Measurements from ENCODE around the gene KATNAL1. TPM values are rescaled to one million over a fixed set of nuclear protein-coding genes. Genes with fewer than 3 reads are reported as not detected.
A peak's percentile ranks its signal among the peaks of the same experiment; 100 is the strongest.

KATNAL1 gene
- polyA plus RNA-seq, 4 donors = 10.7 to 15.9 (median 11.9) TPM

DNA sequence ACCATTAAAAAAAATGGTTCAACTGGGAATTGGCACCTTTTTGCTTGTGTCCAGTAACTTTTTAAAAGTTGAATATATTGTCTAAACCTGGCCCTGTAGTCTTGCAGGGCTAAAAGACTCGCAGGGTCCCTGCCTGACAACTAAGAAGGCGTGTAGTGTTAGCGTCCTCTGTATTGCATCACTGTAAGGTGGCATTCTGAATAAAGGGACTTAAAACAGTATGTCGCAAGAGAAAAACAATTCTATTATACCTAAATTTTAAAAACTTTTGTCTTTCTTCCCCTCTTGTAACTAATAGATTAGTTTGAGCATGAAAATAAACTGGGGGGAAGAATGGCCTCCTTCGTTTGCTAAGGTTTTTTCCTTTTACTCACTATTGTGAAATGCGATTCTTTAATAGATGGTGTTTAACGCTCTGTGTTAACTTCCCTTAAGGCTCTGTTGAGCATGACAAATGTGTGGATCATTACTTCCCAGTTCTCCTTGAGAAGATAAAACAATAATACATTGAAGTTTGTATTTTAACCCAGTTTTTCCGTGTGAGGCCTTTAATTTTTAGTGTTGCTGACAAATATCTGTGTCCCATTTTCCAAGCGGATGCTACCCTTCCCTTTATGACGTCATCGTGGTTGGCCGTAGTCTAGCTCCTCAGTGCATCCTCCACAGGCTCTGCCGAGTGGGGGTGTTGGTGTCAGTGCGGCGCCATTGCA, 134.6 kb downstream of the KATNAL1 start:
- no peak for DNase-seq (ENCODE audit: low read depth in 4 of 4, low spot score in 2 of 4)

DNA sequence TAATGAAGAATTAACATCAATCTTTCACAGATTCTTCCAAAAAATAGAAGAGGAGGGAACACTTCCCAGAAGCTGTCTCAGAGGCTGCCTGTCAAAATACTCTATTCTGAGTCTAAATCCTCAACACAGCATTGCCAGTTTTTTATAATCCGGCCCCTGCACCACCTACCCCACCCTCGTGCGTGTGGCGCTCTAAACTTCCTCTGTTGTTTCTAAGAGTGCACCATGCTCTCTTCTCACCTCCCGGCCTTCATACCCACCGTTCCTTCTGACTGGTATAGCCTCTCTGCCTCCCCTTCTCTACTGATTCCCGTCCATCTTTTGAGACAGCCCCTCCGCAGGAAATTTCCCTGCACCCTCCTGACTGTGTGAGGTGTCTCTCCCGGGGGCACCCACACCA, 136.8 kb downstream of the KATNAL1 start:
- DNase-seq (ENCODE audit: low read depth in 4 of 4, low spot score in 2 of 4) = no peak

DNA sequence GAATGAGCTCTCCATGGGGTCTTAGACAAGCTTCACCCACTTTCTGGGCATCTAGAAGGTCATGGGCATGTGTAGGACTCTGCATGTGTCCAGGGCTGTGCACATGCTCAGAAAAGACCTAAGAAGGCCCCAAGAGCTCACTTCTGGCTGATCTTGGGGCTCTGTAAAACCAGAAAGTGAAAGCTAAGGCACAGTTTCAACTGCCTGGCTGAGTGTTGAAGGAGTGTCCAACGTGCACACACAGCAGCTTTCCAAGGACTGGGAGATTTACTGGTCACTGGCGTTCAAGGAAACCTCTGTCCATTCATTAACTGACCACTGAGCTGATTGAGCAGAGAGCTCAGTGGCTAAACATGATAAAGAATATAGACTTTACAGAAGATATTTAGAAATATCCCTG, 137.9 kb downstream of the KATNAL1 start:
- no peak for DNase-seq (ENCODE audit: low read depth in 4 of 4, low spot score in 2 of 4)

DNA sequence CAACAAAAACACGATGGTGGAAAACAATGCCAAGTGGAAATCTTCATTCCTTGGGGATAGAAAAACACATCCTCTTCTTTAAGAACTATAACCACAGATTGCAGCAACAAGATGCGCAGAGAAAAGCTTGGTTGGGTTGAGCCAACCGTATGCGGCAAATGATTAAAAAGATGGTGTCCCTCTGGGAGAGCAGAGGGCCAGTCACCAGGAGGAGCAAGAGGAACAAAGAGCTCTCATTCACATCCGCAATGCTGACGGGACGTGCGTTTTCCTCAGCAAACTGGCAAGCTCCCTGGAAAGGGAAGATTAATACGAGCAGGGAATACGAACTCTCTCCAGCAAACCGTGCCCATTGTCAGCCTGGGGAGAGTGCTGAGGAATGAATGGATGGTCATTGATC, 141.6 kb downstream of the KATNAL1 start:
- DNase-seq (ENCODE audit: low read depth in 4 of 4, low spot score in 2 of 4) = no peak

DNA sequence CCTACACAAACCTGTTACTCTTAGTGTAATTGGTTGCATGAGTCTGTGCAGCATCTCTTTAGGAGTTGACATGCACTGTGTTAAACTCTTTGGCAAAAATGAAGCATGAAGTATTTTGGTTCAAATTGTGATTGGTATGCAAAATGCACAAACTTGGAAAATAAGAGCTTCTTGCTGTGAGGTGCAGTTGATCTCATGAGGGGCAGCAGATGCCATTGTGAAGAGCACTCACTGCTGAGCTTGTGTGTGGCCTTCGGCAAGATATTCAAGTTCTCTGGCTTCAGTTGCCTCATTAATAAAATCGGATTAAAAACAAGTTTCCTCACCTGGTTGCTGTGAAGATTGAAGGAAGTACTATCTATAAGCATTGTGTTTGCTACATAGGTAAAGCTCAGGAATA, 142.3 kb downstream of the KATNAL1 start:
- DNase-seq (ENCODE audit: low read depth in 4 of 4, low spot score in 2 of 4) = no peak

DNA sequence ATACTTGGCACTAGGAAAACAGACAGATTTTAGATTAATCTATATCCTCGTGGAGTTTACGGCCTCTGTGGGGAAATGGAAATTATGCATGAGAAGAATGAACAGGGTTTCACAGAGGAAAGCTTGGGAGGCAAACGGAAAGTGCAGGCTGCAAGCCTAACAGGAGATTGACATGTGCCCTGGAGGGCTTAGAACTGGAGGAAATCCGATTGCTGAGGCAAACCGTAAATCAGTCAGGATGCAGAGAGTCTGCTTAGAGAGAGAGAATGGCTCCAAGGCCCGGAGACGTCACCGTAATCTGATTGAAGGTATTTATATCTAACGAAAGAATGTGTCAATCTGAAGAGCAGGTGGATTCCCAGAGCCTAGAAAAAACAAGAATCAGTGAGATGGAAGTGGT, 143.2 kb downstream of the KATNAL1 start:
- DNase-seq (ENCODE audit: low read depth in 4 of 4, low spot score in 2 of 4) = no peak

DNA sequence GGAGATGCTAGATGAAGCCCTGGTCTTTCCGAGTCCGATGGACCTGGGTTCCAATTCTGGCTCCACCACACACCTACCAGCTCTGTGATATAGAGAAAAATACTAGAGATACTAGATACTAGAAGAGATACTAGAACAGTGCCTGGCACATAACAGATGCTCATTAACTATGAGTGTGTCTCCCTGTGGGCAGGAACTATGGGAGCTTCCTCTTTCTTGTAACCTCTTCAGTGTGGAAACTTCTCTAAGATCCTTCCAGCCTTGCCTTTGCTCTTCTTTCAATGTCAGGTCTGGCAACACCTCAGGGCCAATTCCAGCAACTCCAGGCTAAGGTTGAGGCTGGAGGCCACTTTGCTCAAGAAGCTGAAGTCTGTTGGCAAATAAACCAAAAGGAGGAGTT, 143.9 kb downstream of the KATNAL1 start:
- no peak for DNase-seq (ENCODE audit: low read depth in 4 of 4, low spot score in 2 of 4)

DNA sequence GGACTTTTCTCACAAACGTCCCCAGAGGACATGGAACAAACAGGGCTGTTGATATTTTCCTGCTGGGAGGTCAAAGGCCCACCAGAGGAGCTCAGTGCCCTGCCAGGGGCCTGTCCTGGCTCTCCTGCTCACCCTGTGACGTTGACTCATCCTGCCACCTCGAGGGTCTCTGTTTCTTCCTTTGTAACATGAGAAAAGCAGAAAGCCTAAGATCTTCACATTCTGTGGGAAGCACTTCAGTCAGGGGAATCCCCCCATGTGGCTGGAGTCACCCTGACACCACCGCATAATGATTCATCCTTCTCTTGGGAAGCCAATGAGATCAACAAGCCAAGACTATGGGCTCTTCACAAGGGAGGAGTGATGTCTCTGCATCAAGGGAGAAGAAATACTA, 147.9 kb downstream of the KATNAL1 start:
- no peak for DNase-seq (ENCODE audit: low read depth in 4 of 4, low spot score in 2 of 4)

DNA sequence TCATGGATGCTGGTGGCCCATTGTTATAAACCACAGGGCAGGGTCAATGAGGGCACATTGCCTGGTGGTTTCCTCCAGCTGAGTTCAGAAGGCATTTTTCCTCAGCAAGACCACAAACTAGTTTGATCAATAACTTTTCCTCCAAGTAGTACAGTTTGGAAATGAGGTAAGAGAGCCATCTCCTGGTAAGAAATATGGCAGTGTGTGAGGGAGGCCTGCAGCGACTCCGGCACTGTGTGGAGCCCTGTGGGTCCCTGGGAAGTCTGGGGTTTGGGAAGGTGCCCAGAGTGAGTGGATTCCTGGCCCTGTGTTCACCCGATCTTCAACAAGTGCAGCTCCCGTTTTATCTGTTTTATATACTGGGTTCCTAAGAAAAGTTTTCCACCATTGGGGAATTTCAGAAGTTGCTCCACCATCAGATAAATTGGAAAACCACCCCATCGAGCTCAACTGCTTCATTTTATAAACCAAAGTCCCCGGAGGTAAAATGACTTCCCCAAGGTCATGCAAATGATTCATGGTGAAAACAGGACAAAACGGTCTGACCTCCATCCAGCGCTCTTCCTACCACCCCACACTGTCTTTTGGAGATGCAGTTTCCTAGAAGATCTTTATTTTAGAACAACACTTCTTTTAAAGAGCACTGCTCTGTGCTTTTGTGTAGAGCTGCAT, 148.4 kb downstream of the KATNAL1 start:
- no peak for DNase-seq (ENCODE audit: low read depth in 4 of 4, low spot score in 2 of 4)

DNA sequence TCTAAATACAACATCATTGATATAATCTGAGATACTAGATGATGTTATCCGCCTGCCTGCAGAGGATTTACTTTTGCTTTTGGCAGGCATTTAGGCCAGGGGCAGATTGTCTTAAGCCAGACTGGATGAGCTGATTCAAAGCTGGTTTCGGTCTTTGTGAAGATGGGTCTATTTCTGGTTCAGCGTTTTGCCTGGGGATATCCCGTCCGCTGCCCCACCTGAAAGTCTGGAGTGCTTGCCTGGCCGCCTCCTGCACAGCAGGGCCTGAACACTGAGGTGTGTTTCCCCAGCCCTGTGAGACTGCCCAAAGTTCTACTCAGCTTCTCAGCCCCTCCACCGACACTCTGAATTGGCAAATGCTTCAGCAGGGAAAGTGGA, 149.7 kb downstream of the KATNAL1 start:
- no peak for DNase-seq (ENCODE audit: low read depth in 4 of 4, low spot score in 2 of 4)

DNA sequence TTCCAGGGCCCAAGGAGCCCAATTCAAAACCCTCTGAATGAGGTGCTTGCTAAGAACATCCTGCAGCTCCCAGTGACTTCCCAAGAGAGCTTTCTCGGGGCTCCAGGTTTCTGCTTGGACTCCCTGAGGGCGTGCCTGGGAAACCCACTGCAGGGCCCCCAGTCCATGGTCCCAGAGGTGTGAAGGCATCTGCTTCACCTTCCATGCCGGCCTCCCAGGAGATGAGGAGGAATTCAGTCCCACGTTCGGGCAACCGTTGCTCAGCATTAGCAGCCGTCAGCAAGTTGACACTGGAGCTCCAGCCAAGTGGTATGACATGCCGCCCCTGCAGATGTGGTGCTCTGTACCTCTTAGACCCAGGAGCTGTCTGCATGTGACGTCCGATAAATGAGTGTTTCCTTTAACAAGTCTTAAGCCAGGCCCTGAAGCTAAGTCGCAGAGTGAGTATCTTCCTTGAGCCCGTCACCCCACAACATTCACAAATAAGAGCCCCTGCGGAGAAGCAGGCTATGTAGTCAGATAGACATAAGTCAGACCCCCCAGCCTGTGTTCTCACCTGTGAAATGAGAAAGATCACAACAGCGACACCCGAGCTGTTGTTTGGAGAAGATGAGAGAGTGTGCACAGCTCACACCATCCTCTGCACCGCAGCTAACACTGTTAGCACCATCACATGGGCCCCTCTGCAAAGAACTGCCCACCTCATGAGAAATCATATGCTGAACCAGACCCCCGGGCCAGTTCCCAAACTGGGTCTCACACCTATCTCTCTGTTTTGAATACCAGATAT, 150.3 kb downstream of the KATNAL1 start:
- DNase-seq (ENCODE audit: low read depth in 4 of 4, low spot score in 2 of 4) = no peak

DNA sequence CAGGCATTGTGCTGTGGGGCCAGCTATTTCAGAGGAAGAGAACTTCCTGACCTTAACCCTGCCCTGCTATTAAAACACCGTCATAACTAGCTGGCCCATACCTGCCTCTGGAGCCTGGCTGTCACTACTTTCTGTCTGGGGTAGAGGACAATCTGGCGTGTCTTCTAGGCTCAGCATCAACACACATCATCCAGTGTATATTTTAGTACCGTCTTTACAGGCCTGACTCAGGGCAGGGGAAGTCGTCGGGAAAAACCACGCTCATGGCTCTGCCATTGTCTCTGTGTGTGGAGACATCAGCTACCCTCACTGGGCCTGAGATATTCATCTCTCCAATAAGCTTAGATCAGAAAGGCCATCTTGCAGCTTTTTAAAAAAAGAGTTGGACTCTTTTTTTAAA, 151.1 kb downstream of the KATNAL1 start:
- no peak for DNase-seq (ENCODE audit: low read depth in 4 of 4, low spot score in 2 of 4)

DNA sequence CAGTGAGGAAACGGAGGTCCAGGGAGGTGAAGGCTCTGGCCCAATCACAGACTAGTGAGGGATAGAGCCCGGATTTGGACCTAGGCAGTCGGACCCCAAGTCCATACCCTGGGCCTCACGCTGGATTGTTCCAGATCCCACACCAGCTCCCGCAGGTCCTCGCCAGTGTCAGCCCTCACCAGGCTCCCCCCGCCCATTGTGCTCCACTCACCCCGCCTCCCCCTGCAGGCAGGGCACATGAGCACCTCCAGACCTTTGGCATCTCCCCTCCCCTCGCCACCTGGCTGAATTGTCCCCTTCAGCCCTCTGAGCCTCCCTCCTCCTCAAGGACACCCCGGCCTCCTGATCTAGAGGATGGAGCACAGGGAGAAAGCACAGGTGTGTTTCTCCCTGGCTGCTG, 152.4 kb downstream of the KATNAL1 start:
- no peak for DNase-seq (ENCODE audit: low read depth in 4 of 4, low spot score in 2 of 4)

DNA sequence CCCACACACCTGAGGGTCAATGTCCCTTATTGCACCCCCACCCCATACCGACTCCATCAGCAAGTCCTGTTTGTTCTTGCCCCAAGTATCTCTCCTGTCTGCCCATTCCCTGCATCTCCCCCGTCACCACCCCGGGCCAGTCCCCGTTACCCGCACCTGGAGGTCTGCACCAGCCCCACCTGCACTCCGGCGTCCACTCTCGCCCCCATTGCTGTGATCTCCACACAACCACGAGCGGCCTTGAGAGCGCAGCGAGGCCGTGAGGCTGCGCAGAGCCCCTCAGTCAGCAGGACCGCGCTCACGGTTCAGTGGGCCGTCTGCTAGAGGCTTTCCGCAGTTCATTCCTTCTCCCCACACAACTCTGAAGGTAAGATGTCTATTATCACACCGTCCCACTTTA, 152.8 kb downstream of the KATNAL1 start:
- no peak for DNase-seq (ENCODE audit: low read depth in 4 of 4, low spot score in 2 of 4)

DNA sequence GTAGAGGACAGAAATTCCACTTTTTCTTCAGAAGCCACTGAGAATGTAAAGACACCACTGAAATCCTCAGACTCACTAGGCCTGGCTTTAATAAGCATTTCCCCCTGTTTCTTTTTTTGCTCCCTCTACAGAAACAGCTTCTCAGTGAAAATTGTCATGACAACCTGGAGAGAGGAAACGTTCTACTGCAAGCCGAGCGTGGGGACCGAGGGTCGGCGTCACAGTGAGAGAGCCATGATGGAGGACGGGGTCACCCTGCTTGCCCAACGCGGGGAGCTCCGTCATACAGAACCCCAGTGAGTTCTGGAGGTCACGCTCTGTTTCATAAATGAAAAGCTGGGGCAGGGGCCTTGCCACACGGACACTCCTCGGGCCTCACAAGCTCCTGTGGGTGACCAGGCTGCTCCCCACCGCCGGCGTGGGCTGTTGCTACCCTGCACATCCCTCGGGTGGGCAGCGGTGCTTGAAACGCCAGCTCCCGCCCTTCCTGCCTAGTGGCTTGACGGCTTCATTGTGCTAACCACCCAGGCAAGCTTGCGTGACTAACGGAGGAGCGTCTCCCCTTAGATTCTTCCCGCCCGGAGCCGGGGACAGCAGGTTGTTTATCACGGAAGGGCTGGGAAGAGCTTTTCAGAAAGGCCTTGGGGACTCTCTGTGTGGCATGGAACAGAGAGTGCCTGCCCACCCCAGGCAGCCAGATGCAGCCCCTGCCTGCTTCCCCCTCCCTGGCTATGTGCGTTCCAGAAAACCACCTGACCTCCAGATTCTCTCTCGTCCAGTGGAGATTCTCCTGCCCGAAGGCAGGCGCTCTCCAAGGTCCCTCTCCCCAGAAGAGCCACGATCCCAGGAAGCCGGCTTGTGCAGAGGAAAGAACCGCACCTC, 153.6 kb downstream of the KATNAL1 start:
- DNase-seq (ENCODE audit: low read depth in 4 of 4, low spot score in 2 of 4) = peak in 2 of 4 donors; percentile 21 to 43

Other genes starting within 250 kb of the KATNAL1 start
- under 1 TPM; 0.44 to 0.70 (median 0.59) TPM for gene UBE2L5, start 114.9 kb upstream of the KATNAL1 start, polyA plus RNA-seq (ENCODE audit: insufficient read length in 4 of 4)
- 100 to 1,000 TPM; 769 to 941 (median 839) TPM for gene HMGB1, start 158.4 kb upstream of the KATNAL1 start, polyA plus RNA-seq (ENCODE audit: insufficient read length in 4 of 4)

All from left renal cortex interstitium (tissue), 4 donors.